K562 (cell line): ENCODE results near the gene SPDYE6. TPM values are rescaled to one million over a fixed set of nuclear protein-coding genes. Genes with fewer than 3 reads are reported as not detected.

Experiments used
- ATAC-seq: fragments of 200-7000 bp; cut with Tn5 transposase; 3 replicates; pipeline ENCODE4 v1.9.1; 2020; ENCODE audit warnings: moderate library complexity
- BruUV-seq: library from RNA; stranded (reverse); fragments of 400-500 nt; replicated peaks from 2 replicates; lab custom pipeline; 2021; lab: Mats Ljungman, UMichigan
- CTCF ChIA-PET: fragments of 300-600 bp; formaldehyde crosslinking; extraction: SDS; loops from one replicate; lab custom pipeline; 2021; ENCODE audit warnings: low intra/inter-chr PET ratio; lab: Yijun Ruan, JAX
- POLR2A ChIA-PET: fragments of 300-600, 350-650 bp; sonication (Branson Sonifier 250); formaldehyde crosslinking; extraction: SDS; loops from one replicate; lab custom pipeline; 2021; ENCODE audit warnings: antibody characterized with exemption, inconsistent platforms; lab: Yijun Ruan, JAX
- DNase-seq, 4 experiments: peaks; one replicate each; pipeline versions ENCODE4 v3.0.0 to v3.0.0-alpha.2; 2011 to 2018; ENCODE audit warnings: low spot score in 3 of 4, mixed read lengths in 3 of 4; ENCODE audit errors: extremely low read depth in 1 of 4
- FAIRE-seq: peaks from 2 replicates; lab custom pipeline; 2011; peaks lifted over from hg19 to GRCh38; lab: Jason Lieb, UNC
- H2AFZ ChIP-seq: 2 replicates; pipeline ENCODE4 v1.6.0; 2011; ENCODE audit warnings: low read depth, low read length, control low read depth, inconsistent platforms
- H3K27ac ChIP-seq: fragments of 200-600 bp; 3 replicates; pipeline ENCODE4 v1.8.0; 2011; ENCODE audit warnings: low read depth, mild to moderate bottlenecking, control low read depth, inconsistent platforms, low read length, moderate library complexity, mixed read lengths; ENCODE audit errors: extremely low read depth
- H3K27me3 ChIP-seq, 2 experiments: fragments of 300-600 bp in 1 of 2; 2 replicates in 1 of 2; 3 replicates in 1 of 2; pipeline versions ENCODE4 v1.6.0 to v1.8.0; 2011; ENCODE audit warnings: inconsistent platforms in 2 of 2, low read length in 2 of 2, mild to moderate bottlenecking in 1 of 2, mixed read lengths in 1 of 2, moderate library complexity in 1 of 2; ENCODE audit not compliant: control insufficient read depth in 2 of 2, insufficient read depth in 2 of 2
- H3K36me3 ChIP-seq: fragments of 300-600 bp; 3 replicates; pipeline ENCODE4 v1.8.0; 2011; ENCODE audit warnings: mild to moderate bottlenecking, low read length, inconsistent platforms; ENCODE audit not compliant: control insufficient read depth, insufficient read depth
- H3K4me1 ChIP-seq, 2 experiments: fragments of 200-600 bp in 1 of 2; replicated peaks in 1 of 2; 2 replicates in 1 of 2; 3 replicates in 1 of 2; pipeline versions ENCODE4 v1.5.1 to v1.8.0; 2011; ENCODE audit warnings: inconsistent platforms in 2 of 2, low read length in 2 of 2, mild to moderate bottlenecking in 1 of 2, mixed read lengths in 1 of 2, moderate library complexity in 1 of 2; ENCODE audit not compliant: control insufficient read depth in 2 of 2, insufficient read depth in 2 of 2
- H3K4me2 ChIP-seq: 2 replicates; pipeline ENCODE4 v1.6.1; 2011; ENCODE audit warnings: low read length, control low read depth, inconsistent platforms, mixed read lengths; ENCODE audit not compliant: insufficient read depth
- H3K4me3 ChIP-seq: fragments of 200-600 bp; sonication (generic), shearing (Covaris generic); 2 replicates; pipeline ENCODE4 v1.5.1; 2016; ENCODE audit warnings: control low read depth, inconsistent platforms
- H3K79me2 ChIP-seq: fragments of 200-600 bp; 3 replicates; pipeline ENCODE4 v1.8.0; 2011; ENCODE audit warnings: low read length, inconsistent platforms; ENCODE audit not compliant: control insufficient read depth, insufficient read depth
- H3K9ac ChIP-seq, 2 experiments: 2 replicates each; pipeline versions ENCODE4 v1.6.0 to v1.6.1; 2011; ENCODE audit warnings: low read depth in 2 of 2, low read length in 2 of 2, control low read depth in 1 of 2, inconsistent platforms in 1 of 2, mild to moderate bottlenecking in 1 of 2, mixed read lengths in 1 of 2; ENCODE audit not compliant: insufficient read depth in 1 of 2
- H3K9me1 ChIP-seq: one replicate; pipeline ENCODE4 v1.6.0; 2011; ENCODE audit warnings: inconsistent platforms, mild to moderate bottlenecking, low read length, moderate library complexity; ENCODE audit not compliant: control insufficient read depth, insufficient read depth
- H3K9me3 ChIP-seq: replicated peaks from 2 replicates; pipeline ENCODE4 v1.5.1; 2011; ENCODE audit warnings: low read depth, low read length, inconsistent platforms; ENCODE audit not compliant: control insufficient read depth, insufficient read depth
- H4K20me1 ChIP-seq: replicated peaks from 2 replicates; pipeline ENCODE4 v1.6.1; 2011; ENCODE audit warnings: low read length, inconsistent platforms, mixed read lengths; ENCODE audit not compliant: control insufficient read depth, insufficient read depth
- BCOR ChIP-seq: fragments of 450-650 bp; IDR thresholded peaks from 2 replicates; pipeline ENCODE4 v1.6.1; 2016
- CGGBP1 ChIP-seq: fragments of 250-450 bp; sonication (Bioruptor Pico); IDR thresholded peaks from 2 replicates; pipeline ENCODE4 v1.9.0; 2021; ENCODE audit warnings: mild to moderate bottlenecking
- E2F8 ChIP-seq: fragments of 450-650 bp; IDR thresholded peaks from 2 replicates; pipeline ENCODE4 v1.7.1; 2018; ENCODE audit warnings: mild to moderate bottlenecking, low read depth; ENCODE audit not compliant: partially characterized antibody
- ELF1 ChIP-seq: fragments of 200-800 bp; sonication (Bioruptor generic); IDR thresholded peaks from 2 replicates; pipeline ENCODE4 v1.6.1; 2016; ENCODE audit warnings: missing genetic modification characterization, missing compliant biosample characterization
- GATAD2B ChIP-seq: fragments of 450-650 bp; IDR thresholded peaks from 2 replicates; pipeline ENCODE4 v1.6.1; 2017; ENCODE audit warnings: mild to moderate bottlenecking, borderline replicate concordance
- GTF3C2 ChIP-seq: IDR thresholded peaks from 3 replicates; pipeline ENCODE4 v1.6.1; 2011; ENCODE audit warnings: borderline replicate concordance, mild to moderate bottlenecking, moderate library complexity; ENCODE audit not compliant: insufficient read length; ENCODE audit errors: extremely low read depth
- MCM2 ChIP-seq: fragments of 450-650 bp; IDR thresholded peaks from 2 replicates; pipeline ENCODE4 v1.6.1; 2017; ENCODE audit warnings: low read depth, mild to moderate bottlenecking
- MCM7 ChIP-seq, 2 experiments: fragments of 450-650 bp; IDR thresholded peaks; 2 replicates each; pipeline ENCODE4 v1.6.1; 2016 to 2018
- NCOA1 ChIP-seq: fragments of 450-650 bp; IDR thresholded peaks from 2 replicates; pipeline ENCODE4 v1.6.1; 2016; ENCODE audit warnings: low read depth
- RBM25 ChIP-seq: fragments of 200-400 bp; formaldehyde crosslinking; IDR thresholded peaks from 2 replicates; pipeline ENCODE4 v1.6.1; 2018; ENCODE audit warnings: low read length, low read depth, moderate library complexity; ENCODE audit not compliant: severe bottlenecking
- SMARCA4 ChIP-seq: fragments of 450-650 bp; IDR thresholded peaks from 2 replicates; pipeline ENCODE4 v1.6.1; 2016
- THAP12 ChIP-seq: fragments of 250-450 bp; sonication (Bioruptor Pico); IDR thresholded peaks from 2 replicates; pipeline ENCODE4 v1.9.0; 2021; ENCODE audit warnings: mild to moderate bottlenecking, inconsistent platforms
- ZFP36 ChIP-seq: fragments of 150-350 bp; IDR thresholded peaks from 2 replicates; pipeline ENCODE4 v1.6.1; 2018; ENCODE audit warnings: low read length, low read depth; ENCODE audit not compliant: partially characterized antibody
- ZNF444 ChIP-seq: fragments of 250-450 bp; sonication (Bioruptor Pico); IDR thresholded peaks from 2 replicates; pipeline ENCODE4 v1.4.0; 2020; ENCODE audit warnings: mild to moderate bottlenecking, moderate library complexity
- WGBS: fragments of 100-300 bp; shearing (Covaris generic); methylation state at CpG from one replicate; pipeline ENCODE4 v1.1.6; 2016; ENCODE audit warnings: low coverage, mixed read lengths; ENCODE audit not compliant: insufficient coverage; ENCODE audit errors: missing lambda C conversion rate; 5-methylcytosine and 5-hydroxymethylcytosine counted together
- in situ Hi-C: fragments of 300-500 bp; cut with MboI; formaldehyde crosslinking; loops from 4 replicates; pipeline ENCODE4 v1.15.0; 2018; ENCODE audit warnings: inconsistent platforms, mixed read lengths
- intact Hi-C: fragments of 100-400 bp; cut with micrococcal nuclease; formaldehyde crosslinking; loops from 2 replicates; pipeline ENCODE4 v1.14.2; 2022
- polyA plus RNA-seq, 8 experiments: library from polyadenylated mRNA; depleted of rRNA in 4 of 8; stranded (reverse) in 5 of 8; unstranded in 3 of 8; fragments of >200 nt; fragmentation: Nextera tagmentation in 2 of 8; fragmentation: Illumina TruSeq in 1 of 8; extraction: Ambion mirVana in 2 of 8; extraction: Trizol in 1 of 8; gene quantifications; 2 replicates each; pipeline versions ENCODE4 v1.2.1 to v1.2.3, GENCODE V29; 2011 to 2014; ENCODE audit warnings: inconsistent platforms in 1 of 8, missing spikeins in 1 of 8
- total RNA-seq, 7 experiments: library from RNA; depleted of rRNA in 6 of 7; stranded (reverse); fragments of >200 nt in 6 of 7; fragmentation: Illumina TruSeq in 2 of 7; extraction: Trizol in 2 of 7; gene quantifications; 2 replicates each; pipeline versions ENCODE4 v1.2.1 to v1.2.3, GENCODE V29; 2011 to 2021; ENCODE audit warnings: low replicate concordance in 1 of 7

The SPDYE6 gene
- total and polyA plus RNA-seq, 9 of the 15 experiments (the other 6 are each of a cell fraction or from before 2014, with no cell fraction given): 0.24 to 0.35 TPM; not detected in 7

- no peak overlapping the region for H3K9ac ChIP-seq
- H3K9me3 ChIP-seq: no peaks in the 10 kb centered on the region
- DNase-seq (no peak), ATAC-seq (no peak), FAIRE-seq (no peak)
- no peak overlapping the region for H3K4me3 ChIP-seq
- H3K36me3 ChIP-seq: peaks cover 46% of the 10 kb centered on the region; the same call in 2 of the 3 replicates
- no peak overlapping the region for H3K4me2 ChIP-seq
- WGBS: 75% methylated on average over 1 of the region's 1 CpG
- ChIA-PET CTCF (interaction anchor here (4.1 kb wide), 1 partner anchor 114 kb away, joined by 33 read pairs; no protein-coding TSS in a partner anchor), POLR2A (interaction anchor here (1.2 kb wide), 1 partner anchor 75 kb away, joined by 4 read pairs; no protein-coding TSS in a partner anchor)
- no peak overlapping the region for H2AFZ ChIP-seq
- no peaks in the 10 kb centered on the region for H3K27me3 ChIP-seq
- H4K20me1 ChIP-seq: peaks cover 11% of the 10 kb centered on the region
- in situ Hi-C loops: loop anchor here (5.0 kb wide), 1 partner anchor 110 kb away; no protein-coding TSS in a partner anchor
- no peak overlapping the region for H3K27ac ChIP-seq
- intact Hi-C loops: loop anchor here (5.0 to 10.0 kb wide), 2 partner anchors 70 to 848 kb away; no protein-coding TSS in a partner anchor
- BruUV-seq: no TSS peak
- H3K4me1 ChIP-seq: peaks cover 5 to 14% of the 10 kb centered on the region in 2 experiments; a peak in 3 of 5 replicates
- peaks cover 11% of the 10 kb centered on the region for H3K79me2 ChIP-seq
- no peaks in the 10 kb centered on the region for H3K9me1 ChIP-seq
- TF ChIP-seq E2F8 (no peak), NCOA1 (no peak), SMARCA4 (no peak), CGGBP1 (CRISPR knock-in tag) (no peak), ZNF444 (CRISPR knock-in tag) (no peak), BCOR (peak; percentile 12; the same call in 1 of the 2 replicates), THAP12 (no peak), GATAD2B (no peak), ZFP36 (peak; percentile 97), GTF3C2 (peak; percentile 6), RBM25 (peak; percentile 54), ELF1 (no peak), MCM2 (no peak), MCM7 (IDR thresholded peaks at IDR 0.05) (no peak)
Observed at GRCh38 chr7:102392330-102392729, 36.1 kb upstream of the SPDYE6 start.
